ENCODE results near the gene ERICH6B.

DNA sequence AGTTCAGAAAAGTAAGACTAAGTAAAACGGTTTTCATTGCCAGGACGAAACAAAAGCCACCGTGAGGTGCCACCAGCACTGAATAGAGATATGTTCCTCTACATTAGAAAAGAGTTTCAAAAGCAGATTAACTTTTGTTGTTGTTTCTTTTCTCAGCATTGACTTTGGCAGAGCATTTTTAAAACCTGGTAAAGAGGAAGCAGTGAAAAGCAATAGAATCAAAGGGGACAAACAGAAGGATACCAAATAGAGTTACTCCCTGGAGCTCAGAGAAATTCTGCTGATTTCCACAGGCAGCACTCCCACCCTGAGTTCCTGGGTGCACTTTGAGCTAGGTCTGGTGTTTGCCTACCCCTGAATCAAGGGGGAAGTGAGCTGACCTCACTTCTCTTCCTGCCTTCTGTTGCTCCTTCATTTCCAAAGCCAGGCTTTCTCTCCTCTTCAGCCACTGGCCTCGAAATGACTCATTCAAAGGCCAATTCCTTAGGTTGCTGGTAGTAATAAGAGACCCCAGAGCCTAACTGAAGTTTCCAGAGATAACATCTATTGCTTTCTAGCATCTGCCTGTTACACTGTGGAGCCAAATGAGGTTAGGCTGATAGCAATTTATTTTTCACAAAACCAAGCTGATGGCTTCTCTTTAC is 11.3 kb upstream of the ERICH6B start:
- TF ChIP-seq SUZ12 (IDR thresholded peaks at IDR 0.05) (no peak), LEF1 (IDR thresholded peaks at IDR 0.05; ENCODE audit: borderline replicate concordance) (no peak), SP1 (IDR thresholded peaks at IDR 0.05) (no peak)
